Measurements from ENCODE around the gene CGB3. TPM values are rescaled to one million over a fixed set of nuclear protein-coding genes. Genes with fewer than 3 reads are reported as not detected.

The CGB3 gene
- total and polyA plus RNA-seq, 2 experiments from 2014 or later, result not detected

GRCh38 chr19:49064768-49065611 lies 40.9 kb upstream of the CGB3 start, which contains the start of gene NTF4:
TSS of gene NTF4 (minus strand) at chr19:49064818. CDS start at chr19:49061997, 2,821 bp downstream.
- H3K36me3 ChIP-seq, result no peaks in the 10 kb centered on the region
- peaks cover 45% of the 10 kb centered on the region for H3K4me1 ChIP-seq (ENCODE audit: low read depth)
- DNase-seq (ENCODE audit: low read depth in 1 of 2, low spot score in 1 of 2), result peak; percentile 50 to 88
- H3K27ac ChIP-seq, result peak within 1 kb of the TSS; percentile 93
- no peaks in the 10 kb centered on the region for H3K9me3 ChIP-seq (ENCODE audit: low read depth)
- H3K27me3 ChIP-seq, result no peaks in the 10 kb centered on the region
- H3K4me3 ChIP-seq, result peak within 1 kb of the TSS; percentile 43
- TF ChIP-seq CTCF (IDR thresholded peaks at IDR 0.05; ENCODE audit: low read depth, low read length), result no peak

- Histone ChIP-seq H3K36me3 (no peaks in the 10 kb centered on the region), H3K27me3 (no peaks in the 10 kb centered on the region), H3K27ac (peak overlapping the region; percentile 93), H3K4me3 (peak overlapping the region; percentile 43), H3K4me1 (ENCODE audit: low read depth) (peaks cover 45% of the 10 kb centered on the region), H3K9me3 (ENCODE audit: low read depth) (no peaks in the 10 kb centered on the region)
- TF ChIP-seq CTCF (IDR thresholded peaks at IDR 0.05; ENCODE audit: low read depth, low read length), result no peak
- peak in 1 of 2 donors; percentile 18 for DNase-seq (ENCODE audit: low read depth in 1 of 2, low spot score in 1 of 2)
These were observed 40.0 kb upstream of the CGB3 start for GRCh38 chr19:49064029-49064629.

- no peak for DNase-seq (ENCODE audit: low read depth in 1 of 2, low spot score in 1 of 2)
- TF ChIP-seq CTCF (IDR thresholded peaks at IDR 0.05; ENCODE audit: low read depth, low read length), result no peak
- Histone ChIP-seq H3K9me3 (ENCODE audit: low read depth) (no peaks in the 10 kb centered on the region), H3K4me3 (no peak overlapping the region), H3K27ac (no peak overlapping the region), H3K36me3 (no peaks in the 10 kb centered on the region), H3K27me3 (no peaks in the 10 kb centered on the region), H3K4me1 (ENCODE audit: low read depth) (peaks cover 36% of the 10 kb centered on the region)
These were observed 37.3 kb upstream of the CGB3 start for GRCh38 chr19:49061445-49061844.

GRCh38 chr19:49061000-49061399 lies 36.9 kb upstream of the CGB3 start:
- DNase-seq (ENCODE audit: low read depth in 1 of 2, low spot score in 1 of 2), result no peak

DNA sequence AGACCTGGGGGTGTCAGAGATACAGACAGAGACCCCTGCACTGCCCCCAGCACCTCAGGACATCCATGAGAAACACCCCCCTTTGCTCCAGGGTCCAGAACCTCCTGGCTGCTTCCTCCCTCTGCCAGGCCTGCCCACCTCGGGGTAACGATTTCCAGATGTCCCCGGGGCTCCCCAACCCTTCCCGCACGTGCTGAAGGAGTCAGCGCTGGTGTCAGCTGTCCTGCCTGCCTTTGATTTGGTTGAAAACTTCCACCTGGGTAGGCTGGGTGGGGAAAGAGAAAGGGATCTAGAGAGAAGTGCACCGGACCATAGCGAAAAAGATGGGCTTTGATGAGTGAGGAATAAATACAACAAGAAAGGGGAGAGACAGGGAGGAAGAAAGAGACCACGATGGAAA lies 34.9 kb upstream of the CGB3 start:
- no peak for DNase-seq (ENCODE audit: low read depth in 1 of 2, low spot score in 1 of 2)
- no peaks in the 10 kb centered on the region for H3K9me3 ChIP-seq (ENCODE audit: low read depth)
- H3K27ac ChIP-seq, result no peak overlapping the region
- H3K4me3 ChIP-seq, result no peak overlapping the region
- H3K36me3 ChIP-seq, result no peaks in the 10 kb centered on the region
- H3K27me3 ChIP-seq, result no peaks in the 10 kb centered on the region
- peaks cover 14% of the 10 kb centered on the region for H3K4me1 ChIP-seq (ENCODE audit: low read depth)
- TF ChIP-seq CTCF (IDR thresholded peaks at IDR 0.05; ENCODE audit: low read depth, low read length), result no peak

More at GRCh38 chr19:49061000-49061399, 36.9 kb upstream of the CGB3 start:
- no peaks in the 10 kb centered on the region for H3K27me3 ChIP-seq
- no peak for TF ChIP-seq CTCF (IDR thresholded peaks at IDR 0.05; ENCODE audit: low read depth, low read length)
- no peak overlapping the region for H3K4me3 ChIP-seq
- peaks cover 32% of the 10 kb centered on the region for H3K4me1 ChIP-seq (ENCODE audit: low read depth)
- no peak overlapping the region for H3K27ac ChIP-seq
- H3K9me3 ChIP-seq (ENCODE audit: low read depth), result no peaks in the 10 kb centered on the region
- H3K36me3 ChIP-seq, result no peaks in the 10 kb centered on the region
